WTC11 (cell line): Measurements from ENCODE around the gene CSNK1G1. TPM values are rescaled to one million over a fixed set of nuclear protein-coding genes. Genes with fewer than 3 reads are reported as not detected.

Experiments used
- ATAC-seq: fragments of 200-7000 bp; cut with Tn5 transposase; 2 replicates; pipeline ENCODE4 v1.10.0; 2021; ENCODE audit warnings: mild to moderate bottlenecking, moderate library complexity
- CTCF ChIA-PET: fragments of 300-600 bp; sonication (Branson Sonifier 250); formaldehyde crosslinking; loops from one replicate; lab custom pipeline; 2021; ENCODE audit warnings: antibody characterized with exemption; lab: Charles Lee
- POLR2A ChIA-PET: fragments of 350-600 bp; sonication (Branson Sonifier 250); formaldehyde crosslinking; loops from one replicate; lab custom pipeline; 2021; ENCODE audit warnings: antibody characterized with exemption; lab: Charles Lee
- DNase-seq: peaks from one replicate; pipeline ENCODE4 v3.0.0; 2021; ENCODE audit warnings: low spot score
- H3K27ac Mint-ChIP-seq: 2 replicates; pipeline ENCODE4 v1.8.0; 2021; ENCODE audit warnings: mixed read lengths
- H3K27me3 Mint-ChIP-seq: 2 replicates; pipeline ENCODE4 v1.8.0; 2021; ENCODE audit warnings: low read depth, mild to moderate bottlenecking, moderate library complexity, mixed read lengths
- H3K36me3 Mint-ChIP-seq: 2 replicates; pipeline ENCODE4 v1.8.0; 2021; ENCODE audit warnings: mixed read lengths
- H3K4me1 Mint-ChIP-seq: 2 replicates; pipeline ENCODE4 v1.8.0; 2022; ENCODE audit warnings: mixed read lengths
- H3K4me3 Mint-ChIP-seq: 2 replicates; pipeline ENCODE4 v1.8.0; 2021; ENCODE audit warnings: mild to moderate bottlenecking, moderate library complexity, mixed read lengths
- H3K9me3 Mint-ChIP-seq: 2 replicates; pipeline ENCODE4 v1.8.0; 2021; ENCODE audit warnings: mixed read lengths
- AFF4 ChIP-seq: sonication (generic); formaldehyde crosslinking; IDR thresholded peaks from 2 replicates; pipeline ENCODE4 v1.8.1; 2023; ENCODE audit warnings: mild to moderate bottlenecking, missing genetic modification reagents, borderline replicate concordance
- E2F4 ChIP-seq: sonication (generic); formaldehyde crosslinking; IDR thresholded peaks from 2 replicates; pipeline ENCODE4 v1.8.1; 2022; ENCODE audit warnings: low read depth, mild to moderate bottlenecking, moderate library complexity, missing genetic modification reagents, borderline replicate concordance
- E2F5 ChIP-seq: sonication (generic); formaldehyde crosslinking; IDR thresholded peaks from 2 replicates; pipeline ENCODE4 v1.8.1; 2022; ENCODE audit warnings: mild to moderate bottlenecking, moderate library complexity, missing genetic modification reagents
- GTF2I ChIP-seq: fragments of 250-450 bp; sonication (Bioruptor Pico); conservative IDR thresholded peaks from 2 replicates; pipeline ENCODE4 v1.4.0; 2021; ENCODE audit warnings: mild to moderate bottlenecking
- HMGXB4 ChIP-seq: sonication (generic); formaldehyde crosslinking; IDR thresholded peaks from 2 replicates; pipeline ENCODE4 v1.8.1; 2023; ENCODE audit warnings: mild to moderate bottlenecking, moderate library complexity, missing genetic modification reagents
- JUN ChIP-seq: sonication (generic); formaldehyde crosslinking; IDR thresholded peaks from 2 replicates; pipeline ENCODE4 v1.8.0; 2023; ENCODE audit warnings: mild to moderate bottlenecking, missing genetic modification reagents
- NFE2L1 ChIP-seq: sonication (generic); formaldehyde crosslinking; IDR thresholded peaks from 2 replicates; pipeline ENCODE4 v1.8.1; 2023; ENCODE audit warnings: missing genetic modification reagents
- PRRX2 ChIP-seq: fragments of 250-450 bp; sonication (Bioruptor Pico); IDR thresholded peaks from 2 replicates; pipeline ENCODE4 v1.8.0; 2021; ENCODE audit warnings: mild to moderate bottlenecking
- STAT6 ChIP-seq: sonication (generic); formaldehyde crosslinking; conservative IDR thresholded peaks from 2 replicates; pipeline ENCODE4 v1.8.1; 2023; ENCODE audit warnings: mild to moderate bottlenecking, low read depth, missing genetic modification reagents, moderate library complexity
- ZBTB43 ChIP-seq: sonication (generic); formaldehyde crosslinking; IDR thresholded peaks from 2 replicates; pipeline ENCODE4 v1.8.1; 2023; ENCODE audit warnings: mild to moderate bottlenecking, missing genetic modification reagents
- ZNF232 ChIP-seq: sonication (generic); formaldehyde crosslinking; IDR thresholded peaks from 2 replicates; pipeline ENCODE4 v1.8.0; 2022; ENCODE audit warnings: mild to moderate bottlenecking, missing genetic modification reagents
- total RNA-seq: library from RNA; stranded (reverse); gene quantifications from 3 replicates; pipeline ENCODE4 v1.2.3, GENCODE V29; 2021

CSNK1G1 gene
- total RNA-seq, 1 experiment from 2014 or later: 19.3 TPM

GRCh38 chr15:64138331-64138941 lies 217.5 kb downstream of the CSNK1G1 start:
- Mint-ChIP-seq H3K9me3 (no peaks in the 10 kb centered on the region), H3K27me3 (no peaks in the 10 kb centered on the region), H3K4me3 (no peak overlapping the region), H3K4me1 (no peaks in the 10 kb centered on the region), H3K36me3 (peaks cover 28% of the 10 kb centered on the region), H3K27ac (no peak overlapping the region)
- ChIA-PET POLR2A (interaction anchor here (1.0 kb wide), 1 partner anchor 15 kb away, joined by 3 read pairs; no protein-coding TSS in a partner anchor), CTCF (interaction anchor here (0.6 to 2.8 kb wide), 3 partner anchors 11 to 699 kb away, joined by 6 to 25 read pairs (median 15); no protein-coding TSS in a partner anchor)
- TF ChIP-seq STAT6 (CRISPR knock-in tag) (no peak), GTF2I (CRISPR knock-in tag) (no peak), HMGXB4 (CRISPR knock-in tag) (no peak), E2F4 (CRISPR knock-in tag) (no peak), NFE2L1 (CRISPR knock-in tag) (no peak), AFF4 (CRISPR knock-in tag) (no peak), E2F5 (CRISPR knock-in tag) (no peak), JUN (no peak), ZBTB43 (CRISPR knock-in tag) (no peak), PRRX2 (CRISPR knock-in tag) (no peak), ZNF232 (CRISPR knock-in tag) (no peak)
- no peak for DNase-seq
- ATAC-seq: no peak
